Muscle layer of duodenum (tissue), 2 donors: Measurements from ENCODE around the gene PCED1A.
A peak's percentile ranks its signal among the peaks of the same experiment; 100 is the strongest.

ENCODE experiments used
- H3K27ac ChIP-seq: one replicate; pipeline ENCODE4 v1.7.0; 2013; ENCODE audit warnings: mild to moderate bottlenecking, low read length
- H3K27me3 ChIP-seq: one replicate; pipeline ENCODE4 v1.7.0; 2013; ENCODE audit warnings: low read depth, mild to moderate bottlenecking, control low read depth, low read length
- H3K36me3 ChIP-seq, 2 donors: one replicate each; pipeline ENCODE4 v1.7.0; 2013; ENCODE audit warnings: low read length in 2 of 2, control low read depth in 1 of 2, mild to moderate bottlenecking in 1 of 2; ENCODE audit not compliant: insufficient read depth in 2 of 2, control insufficient read depth in 1 of 2
- H3K4me1 ChIP-seq, 2 donors: one replicate each; pipeline ENCODE4 v1.7.0; 2013; ENCODE audit warnings: low read length in 2 of 2, mild to moderate bottlenecking in 2 of 2, control low read depth in 1 of 2, moderate library complexity in 1 of 2; ENCODE audit not compliant: insufficient read depth in 2 of 2, control insufficient read depth in 1 of 2
- H3K4me3 ChIP-seq, 2 donors: one replicate each; pipeline ENCODE4 v1.7.0; 2013; ENCODE audit warnings: low read length in 2 of 2, low read depth in 1 of 2, mild to moderate bottlenecking in 1 of 2
- H3K9me3 ChIP-seq, 2 donors: one replicate each; pipeline ENCODE4 v1.7.0; 2013; ENCODE audit warnings: low read length in 2 of 2, control low read depth in 1 of 2, mild to moderate bottlenecking in 1 of 2; ENCODE audit not compliant: control insufficient read depth in 1 of 2
- donor health status: healthy.

PCED1A gene

GRCh38 chr20:2799688-2800520, 40.6 kb downstream of the PCED1A start:
- no peaks in the 10 kb centered on the region for H3K9me3 ChIP-seq
- no peak overlapping the region for H3K27ac ChIP-seq
- peak overlapping the region; percentile 42 to 61 for H3K4me3 ChIP-seq
- H3K4me1 ChIP-seq: peaks cover 6 to 21% of the 10 kb centered on the region in 2 donors
- peaks cover 24% of the 10 kb centered on the region for H3K27me3 ChIP-seq
- H3K36me3 ChIP-seq: no peaks in the 10 kb centered on the region

GRCh38 chr20:2799271-2799670, 41.2 kb downstream of the PCED1A start:
- no peaks in the 10 kb centered on the region for H3K9me3 ChIP-seq
- no peak overlapping the region for H3K27ac ChIP-seq
- H3K4me1 ChIP-seq: peaks cover 6 to 17% of the 10 kb centered on the region in 2 donors
- no peaks in the 10 kb centered on the region for H3K36me3 ChIP-seq
- H3K4me3 ChIP-seq: peak overlapping the region; percentile 42 to 61
- H3K27me3 ChIP-seq: peaks cover 24% of the 10 kb centered on the region

GRCh38 chr20:2798814-2799213, 41.6 kb downstream of the PCED1A start:
- no peak overlapping the region for H3K4me3 ChIP-seq
- H3K4me1 ChIP-seq: peaks cover 6 to 17% of the 10 kb centered on the region in 2 donors
- no peaks in the 10 kb centered on the region for H3K9me3 ChIP-seq
- no peaks in the 10 kb centered on the region for H3K36me3 ChIP-seq
- peaks cover 24% of the 10 kb centered on the region for H3K27me3 ChIP-seq
- H3K27ac ChIP-seq: no peak overlapping the region

GRCh38 chr20:2798095-2798805, 42.2 kb downstream of the PCED1A start:
- H3K27ac ChIP-seq: no peak overlapping the region
- peaks cover 27% of the 10 kb centered on the region for H3K27me3 ChIP-seq
- no peak overlapping the region for H3K4me3 ChIP-seq
- no peaks in the 10 kb centered on the region for H3K9me3 ChIP-seq
- peaks cover 6 to 17% of the 10 kb centered on the region in 2 donors for H3K4me1 ChIP-seq
- no peaks in the 10 kb centered on the region for H3K36me3 ChIP-seq

GRCh38 chr20:2797136-2797983, 43.1 kb downstream of the PCED1A start:
- no peak overlapping the region for H3K27ac ChIP-seq
- peaks cover 31% of the 10 kb centered on the region for H3K27me3 ChIP-seq
- no peaks in the 10 kb centered on the region for H3K36me3 ChIP-seq
- no peaks in the 10 kb centered on the region for H3K9me3 ChIP-seq
- H3K4me3 ChIP-seq: no peak overlapping the region
- peaks cover 6 to 17% of the 10 kb centered on the region in 2 donors for H3K4me1 ChIP-seq

- Histone ChIP-seq H3K4me1 (peaks cover 6 to 17% of the 10 kb centered on the region in 2 donors), H3K36me3 (no peaks in the 10 kb centered on the region), H3K9me3 (no peaks in the 10 kb centered on the region), H3K27ac (no peak overlapping the region), H3K27me3 (peaks cover 26% of the 10 kb centered on the region), H3K4me3 (no peak overlapping the region)
Observed at GRCh38 chr20:2796011-2796660, 44.3 kb downstream of the PCED1A start.

- Histone ChIP-seq H3K9me3 (no peaks in the 10 kb centered on the region), H3K27ac (no peak overlapping the region), H3K27me3 (peaks cover 20% of the 10 kb centered on the region), H3K4me1 (peaks cover 6 to 11% of the 10 kb centered on the region in 2 donors), H3K4me3 (no peak overlapping the region), H3K36me3 (no peaks in the 10 kb centered on the region)
Observed at GRCh38 chr20:2795451-2795850, 45.0 kb downstream of the PCED1A start.

GRCh38 chr20:2794866-2795447, 45.5 kb downstream of the PCED1A start:
- Histone ChIP-seq H3K36me3 (no peaks in the 10 kb centered on the region), H3K4me3 (no peak overlapping the region), H3K27me3 (peaks cover 18% of the 10 kb centered on the region), H3K27ac (no peak overlapping the region), H3K4me1 (peaks cover 6 to 7% of the 10 kb centered on the region in 2 donors), H3K9me3 (no peaks in the 10 kb centered on the region)

- Histone ChIP-seq H3K4me3 (no peak overlapping the region), H3K27me3 (peaks cover 11% of the 10 kb centered on the region), H3K36me3 (no peaks in the 10 kb centered on the region), H3K4me1 (peaks cover 0 to 2% of the 10 kb centered on the region in 2 donors), H3K27ac (no peak overlapping the region), H3K9me3 (peaks cover 0 to 3% of the 10 kb centered on the region in 2 donors)
Observed at GRCh38 chr20:2794202-2794748, 46.2 kb downstream of the PCED1A start.

- no peak overlapping the region for H3K27ac ChIP-seq
- H3K4me1 ChIP-seq: no peaks in the 10 kb centered on the region
- H3K36me3 ChIP-seq: no peaks in the 10 kb centered on the region
- H3K4me3 ChIP-seq: no peak overlapping the region
- H3K9me3 ChIP-seq: peaks cover 0 to 3% of the 10 kb centered on the region in 2 donors
- peaks cover 8% of the 10 kb centered on the region for H3K27me3 ChIP-seq
Observed at GRCh38 chr20:2793471-2793870, 47.0 kb downstream of the PCED1A start.
